GM10248 (cell line): ENCODE data around the gene ZRANB3.

Experiments
- CTCF ChIA-PET: fragments of 300-600 bp; sonication (Branson Sonifier 250); formaldehyde crosslinking; extraction: SDS; loops from one replicate; lab custom pipeline; 2021; ENCODE audit warnings: antibody characterized with exemption; lab: Yijun Ruan, JAX
- POLR2A ChIA-PET: fragments of 350-650 bp; sonication (Branson Sonifier 250); formaldehyde crosslinking; extraction: SDS; loops from one replicate; lab custom pipeline; 2020; ENCODE audit warnings: antibody characterized with exemption; lab: Yijun Ruan, JAX
- DNase-seq: peaks from one replicate; pipeline ENCODE4 v3.0.0; 2012; ENCODE audit errors: extremely low spot score
- TF ChIP-seq, protein P1 (sequence below): IDR thresholded peaks from 2 replicates; pipeline ENCODE4 v1.5.1; 2012; ENCODE audit warnings: mild to moderate bottlenecking, low read depth; ENCODE audit errors: extremely low read depth, missing control alignments, control extremely low read depth

The ZRANB3 gene

DNA sequence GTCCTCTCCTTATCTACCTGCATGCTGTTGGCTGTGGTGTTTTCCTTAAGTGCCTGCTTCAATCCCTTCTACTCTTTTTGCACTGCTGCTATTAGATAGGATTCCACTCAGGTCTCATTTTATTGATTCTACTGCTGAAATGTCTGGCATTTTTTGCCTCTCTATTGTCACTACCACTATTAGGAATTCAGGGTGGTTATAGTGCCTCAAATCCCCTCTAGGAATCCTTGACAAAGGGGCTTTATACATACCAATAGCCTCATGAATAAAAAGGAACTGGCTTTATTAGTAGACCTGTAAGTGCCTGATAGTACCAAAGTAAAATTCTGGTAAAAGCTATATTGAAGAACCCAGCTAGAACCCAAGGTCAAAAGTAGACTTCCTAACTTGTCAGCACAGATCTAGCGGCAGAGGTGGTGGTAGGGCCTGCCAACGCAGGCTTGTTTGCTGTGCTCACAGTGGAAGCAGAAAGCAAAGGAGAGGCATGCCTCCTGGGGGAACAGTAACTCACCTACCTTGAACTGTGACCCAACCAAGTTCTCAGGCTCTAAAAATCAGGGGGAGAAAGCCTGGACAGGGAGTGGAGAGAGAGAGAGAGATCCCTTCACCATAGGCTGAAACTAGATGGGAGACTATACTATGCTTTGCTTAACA lies 278.1 kb downstream of the ZRANB3 start:
- no peak for DNase-seq

DNA sequence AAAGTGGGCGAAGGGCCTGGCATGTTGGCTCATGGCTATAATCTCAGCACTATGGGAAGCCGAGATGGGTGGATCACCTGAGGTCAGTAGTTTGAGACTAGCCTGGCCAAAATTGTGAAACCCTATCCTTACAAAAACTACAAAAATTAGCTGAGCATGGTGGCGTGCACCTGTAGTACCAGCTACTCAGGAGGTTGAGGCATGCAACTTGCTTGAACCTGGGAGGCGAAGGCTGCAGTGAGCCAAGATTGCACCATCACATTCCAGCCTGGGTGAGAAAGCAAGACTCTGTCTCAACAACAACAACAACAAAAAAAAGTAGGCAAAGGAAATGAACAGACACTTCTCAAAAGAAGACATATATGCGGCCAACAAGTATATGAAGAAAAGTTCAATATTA lies 282.4 kb downstream of the ZRANB3 start:
- no peak for DNase-seq
- TF ChIP-seq, protein P1, sequence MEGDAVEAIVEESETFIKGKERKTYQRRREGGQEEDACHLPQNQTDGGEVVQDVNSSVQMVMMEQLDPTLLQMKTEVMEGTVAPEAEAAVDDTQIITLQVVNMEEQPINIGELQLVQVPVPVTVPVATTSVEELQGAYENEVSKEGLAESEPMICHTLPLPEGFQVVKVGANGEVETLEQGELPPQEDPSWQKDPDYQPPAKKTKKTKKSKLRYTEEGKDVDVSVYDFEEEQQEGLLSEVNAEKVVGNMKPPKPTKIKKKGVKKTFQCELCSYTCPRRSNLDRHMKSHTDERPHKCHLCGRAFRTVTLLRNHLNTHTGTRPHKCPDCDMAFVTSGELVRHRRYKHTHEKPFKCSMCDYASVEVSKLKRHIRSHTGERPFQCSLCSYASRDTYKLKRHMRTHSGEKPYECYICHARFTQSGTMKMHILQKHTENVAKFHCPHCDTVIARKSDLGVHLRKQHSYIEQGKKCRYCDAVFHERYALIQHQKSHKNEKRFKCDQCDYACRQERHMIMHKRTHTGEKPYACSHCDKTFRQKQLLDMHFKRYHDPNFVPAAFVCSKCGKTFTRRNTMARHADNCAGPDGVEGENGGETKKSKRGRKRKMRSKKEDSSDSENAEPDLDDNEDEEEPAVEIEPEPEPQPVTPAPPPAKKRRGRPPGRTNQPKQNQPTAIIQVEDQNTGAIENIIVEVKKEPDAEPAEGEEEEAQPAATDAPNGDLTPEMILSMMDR, result no peak
- POLR2A ChIA-PET, result no interaction called here

More for the DNA sequence above, 278.1 kb downstream of the ZRANB3 start:
- TF ChIP-seq, protein P1, result no peak
- CTCF ChIA-PET, result interaction anchor here (1.3 kb wide), 1 partner anchor 31 kb away, joined by 3 read pairs; no protein-coding TSS in a partner anchor
- POLR2A ChIA-PET, result no interaction called here

GRCh38 chr2:135246711-135247270 lies 284.2 kb downstream of the ZRANB3 start:
- ChIA-PET POLR2A (no interaction called here), CTCF (interaction anchor here (1.1 to 1.4 kb wide), 3 partner anchors 12 to 51 kb away, joined by 3 to 4 read pairs (median 3); no protein-coding TSS in a partner anchor)
- TF ChIP-seq, protein P1, result no peak
- no peak for DNase-seq

More for the DNA sequence above, 282.4 kb downstream of the ZRANB3 start:
- CTCF ChIA-PET, result no interaction called here

GRCh38 chr2:135245071-135245470 lies 285.9 kb downstream of the ZRANB3 start:
- TF ChIP-seq, protein P1, result no peak
- ChIA-PET CTCF (interaction anchor here (1.0 kb wide), 1 partner anchor 19 kb away, joined by 3 read pairs; no protein-coding TSS in a partner anchor), POLR2A (no interaction called here)
- no peak for DNase-seq

DNA sequence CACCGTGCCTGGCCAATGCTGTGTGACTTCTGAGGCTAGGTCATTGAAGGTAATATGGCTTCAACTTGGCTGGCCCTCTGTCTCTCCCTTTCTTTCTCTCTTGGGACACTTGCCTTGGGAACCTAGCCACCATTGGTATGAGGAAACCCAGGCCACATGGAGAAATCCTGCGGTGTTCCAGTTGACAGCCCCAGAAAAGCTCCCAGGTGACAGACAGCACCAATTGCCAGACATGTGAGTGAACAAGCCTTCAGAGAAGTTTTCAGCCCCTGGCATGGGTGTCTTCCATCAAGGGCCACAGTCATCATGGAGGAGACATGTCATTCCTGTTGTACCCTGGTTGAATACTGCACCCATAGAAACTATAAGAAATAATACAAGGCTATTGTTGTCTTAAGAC lies 292.4 kb downstream of the ZRANB3 start:
- ChIA-PET CTCF (no interaction called here), POLR2A (no interaction called here)
- no peak for DNase-seq
- TF ChIP-seq, protein P1, result no peak

DNA sequence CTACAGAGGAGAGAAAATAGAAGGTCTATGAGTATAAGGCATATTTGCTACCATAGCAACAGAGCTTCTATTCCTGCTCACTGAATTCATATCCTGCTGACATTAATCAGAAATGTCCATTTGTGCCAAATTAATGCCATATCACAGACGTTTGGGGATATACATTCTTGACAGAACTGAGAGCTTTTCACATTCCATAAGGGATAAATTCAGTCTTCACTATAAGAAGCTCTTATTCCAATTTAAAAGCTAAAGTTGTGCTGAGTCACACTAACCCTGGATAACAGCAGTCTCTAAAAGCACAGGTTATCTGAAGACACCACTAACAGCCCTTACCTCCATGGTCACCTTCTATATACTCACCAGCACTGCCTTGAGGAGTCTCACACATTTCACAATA lies 300.9 kb downstream of the ZRANB3 start:
- TF ChIP-seq, protein P1, result no peak
- DNase-seq, result no peak
- CTCF ChIA-PET, result interaction anchor here (1.3 kb wide), 1 partner anchor 195 kb away, joined by 3 read pairs; no protein-coding TSS in a partner anchor
- POLR2A ChIA-PET, result no interaction called here
